Breast epithelium (tissue), 4 donors: Measurements from ENCODE around the gene SYNGR1. TPM values are rescaled to one million over a fixed set of nuclear protein-coding genes. Genes with fewer than 3 reads are reported as not detected.
A peak's percentile ranks its signal among the peaks of the same experiment; 100 is the strongest.

Experiments used
- DNase-seq, 2 donors: peaks; one replicate each; pipeline ENCODE4 v3.0.0-alpha.2; 2019; ENCODE audit warnings: low spot score in 2 of 2
- H3K27ac ChIP-seq, 2 donors: fragments of 200-600 bp; sonication (generic) in 1 of 2; one replicate each; pipeline ENCODE4 v1.5.1; 2016 to 2019; ENCODE audit warnings: mild to moderate bottlenecking in 1 of 2
- H3K27me3 ChIP-seq, 2 donors: fragments of 200-600 bp; sonication (generic) in 1 of 2; one replicate each; pipeline versions ENCODE4 v1.5.1 to v1.6.0; 2017 to 2019; ENCODE audit warnings: control low read depth in 1 of 2, mild to moderate bottlenecking in 1 of 2
- H3K36me3 ChIP-seq: fragments of 200-600 bp; one replicate; pipeline ENCODE4 v1.5.1; 2019
- H3K4me1 ChIP-seq, 2 donors: fragments of 200-600 bp; sonication (generic); one replicate each; pipeline ENCODE4 v1.5.1; 2016 to 2019; ENCODE audit warnings: control low read depth in 1 of 2
- H3K4me3 ChIP-seq, 3 donors: fragments of 200-600 bp; sonication (generic); 1 replicate in 2 of 3; 2 replicates in 1 of 3; pipeline ENCODE4 v1.5.1; 2016 to 2019; ENCODE audit warnings: mild to moderate bottlenecking in 3 of 3, moderate library complexity in 2 of 3
- H3K9me3 ChIP-seq, 2 donors: fragments of 200-600 bp; sonication (generic) in 1 of 2; one replicate each; pipeline ENCODE4 v1.5.1; 2016 to 2019; ENCODE audit warnings: control low read depth in 1 of 2
- CTCF ChIP-seq, 3 donors: fragments of 450-650 bp; IDR thresholded peaks; one replicate each; pipeline ENCODE4 v1.5.1; 2016 to 2017; ENCODE audit warnings: antibody characterized with exemption in 3 of 3, mild to moderate bottlenecking in 3 of 3, moderate library complexity in 3 of 3
- POLR2A ChIP-seq: fragments of 450-650 bp; IDR thresholded peaks from one replicate; pipeline ENCODE4 v1.6.1; 2016; ENCODE audit warnings: antibody characterized with exemption, mild to moderate bottlenecking, moderate library complexity
- POLR2AphosphoS5 ChIP-seq, 3 donors: sonication (generic); formaldehyde crosslinking; IDR thresholded peaks; one replicate each; pipeline ENCODE4 v1.6.1; 2017; ENCODE audit warnings: antibody characterized with exemption in 3 of 3
- intact Hi-C: fragments of 100-400 bp; cut with DNase I; formaldehyde crosslinking; loops from one replicate; pipeline ENCODE4 v1.15.1; 2023; ENCODE audit warnings: low total_unique reads
- total RNA-seq, 3 donors: library from RNA; depleted of rRNA; stranded (reverse); fragments of >200 nt; gene quantifications; one replicate each; pipeline ENCODE4 v1.1.0, GENCODE V29; 2016

The SYNGR1 gene
- total RNA-seq, 3 donors from 2014 or later, result 6.9 to 22.3 (median 20.5) TPM

- TF ChIP-seq CTCF (IDR thresholded peaks at IDR 0.05) (no peak), POLR2A (no peak), POLR2AphosphoS5 (IDR thresholded peaks at IDR 0.05) (no peak)
- intact Hi-C loops, result loop anchor here (10.0 kb wide), 1 partner anchor 82 kb away; no protein-coding TSS in a partner anchor
- H3K27me3 ChIP-seq, result no peaks in the 10 kb centered on the region
- H3K4me1 ChIP-seq, result peaks cover 0 to 3% of the 10 kb centered on the region in 2 donors
- no peak for DNase-seq
- H3K27ac ChIP-seq, result peak overlapping the region; percentile 38 to 92
- no peaks in the 10 kb centered on the region for H3K36me3 ChIP-seq
- no peaks in the 10 kb centered on the region for H3K9me3 ChIP-seq
- no peak overlapping the region for H3K4me3 ChIP-seq
These were observed 82.6 kb downstream of the SYNGR1 start for GRCh38 chr22:39432361-39432811.

GRCh38 chr22:39433476-39434242, 83.9 kb downstream of the SYNGR1 start:
- DNase-seq, result no peak
- peak overlapping the region; percentile 38 to 71 for H3K27ac ChIP-seq
- intact Hi-C loops, result loop anchor here (10.0 kb wide), 1 partner anchor 81 kb away; no protein-coding TSS in a partner anchor
- no peak for TF ChIP-seq POLR2AphosphoS5 (IDR thresholded peaks at IDR 0.05)
- TF ChIP-seq POLR2A, result no peak
- TF ChIP-seq CTCF (IDR thresholded peaks at IDR 0.05), result no peak
- peaks cover 0 to 8% of the 10 kb centered on the region in 2 donors for H3K4me1 ChIP-seq
- no peaks in the 10 kb centered on the region for H3K9me3 ChIP-seq
- H3K36me3 ChIP-seq, result no peaks in the 10 kb centered on the region
- H3K4me3 ChIP-seq, result no peak overlapping the region
- H3K27me3 ChIP-seq, result no peaks in the 10 kb centered on the region

GRCh38 chr22:39434243-39434653, 84.5 kb downstream of the SYNGR1 start:
- Histone ChIP-seq H3K4me3 (no peak overlapping the region), H3K4me1 (peaks cover 0 to 8% of the 10 kb centered on the region in 2 donors), H3K27me3 (no peaks in the 10 kb centered on the region), H3K36me3 (no peaks in the 10 kb centered on the region), H3K9me3 (no peaks in the 10 kb centered on the region), H3K27ac (peak overlapping the region; percentile 38 to 71)
- no peak for TF ChIP-seq POLR2AphosphoS5 (IDR thresholded peaks at IDR 0.05)
- intact Hi-C loops, result loop anchor here (10.0 kb wide), 1 partner anchor 81 kb away; no protein-coding TSS in a partner anchor
- DNase-seq, result peak in 1 of 2 donors; percentile 69

GRCh38 chr22:39434721-39435120, 84.9 kb downstream of the SYNGR1 start:
- Histone ChIP-seq H3K27ac (peak overlapping the region; percentile 38 to 71), H3K36me3 (no peaks in the 10 kb centered on the region)
- intact Hi-C loops, result loop anchor here (10.0 kb wide), 1 partner anchor 80 kb away; no protein-coding TSS in a partner anchor

More at GRCh38 chr22:39434721-39435120, 84.9 kb downstream of the SYNGR1 start:
- no peak for TF ChIP-seq CTCF (IDR thresholded peaks at IDR 0.05)
- TF ChIP-seq POLR2AphosphoS5 (IDR thresholded peaks at IDR 0.05), result no peak
- TF ChIP-seq POLR2A, result no peak
- H3K4me1 ChIP-seq, result peaks cover 0 to 8% of the 10 kb centered on the region in 2 donors
- DNase-seq, result no peak
- H3K27me3 ChIP-seq, result no peaks in the 10 kb centered on the region
- no peak overlapping the region for H3K4me3 ChIP-seq
- no peaks in the 10 kb centered on the region for H3K9me3 ChIP-seq

Other genes with a start within 250 kb of the SYNGR1 start
- 10 to 100 TPM; 57.1 to 71.9 (median 71.1) TPM for gene CBX7, start 197.3 kb upstream of the SYNGR1 start, total RNA-seq
- gene PDGFB, start 105.0 kb upstream of the SYNGR1 start, total RNA-seq, result 10 to 100 TPM in 1 of 3 donors, 1 to 10 TPM in 2; 5.3 to 11.1 (median 8.5) TPM
- gene RPL3, start 30.4 kb upstream of the SYNGR1 start, total RNA-seq, result 1,000 to 10,000 TPM; 1,827 to 3,262 (median 2,633) TPM
- gene TAB1, start 49.8 kb downstream of the SYNGR1 start, total RNA-seq, result 10 to 100 TPM; 15.4 to 17.9 (median 16.0) TPM
- 1 to 10 TPM; 1.9 to 9.4 (median 3.9) TPM for gene MGAT3, start 107.0 kb downstream of the SYNGR1 start, total RNA-seq
- gene MIEF1, start 152.3 kb downstream of the SYNGR1 start, total RNA-seq, result 10 to 100 TPM; 19.7 to 24.3 (median 22.9) TPM
- 100 to 1,000 TPM; 339 to 403 (median 347) TPM for gene ATF4, start 170.6 kb downstream of the SYNGR1 start, total RNA-seq
- gene RPS19BP1, start 182.8 kb downstream of the SYNGR1 start, total RNA-seq, result 100 to 1,000 TPM; 112 to 177 (median 159) TPM
- under 1 TPM; 0.32 to 0.44 (median 0.33) TPM for gene CACNA1I, start 220.8 kb downstream of the SYNGR1 start, total RNA-seq